SH-SY5Y (cell line): ENCODE measurements around the gene PIR.

Source experiments
- GATA2 ChIP-seq: IDR thresholded peaks from 2 replicates; pipeline ENCODE4 v1.6.1; 2011; ENCODE audit warnings: mild to moderate bottlenecking, low read depth, low read length
- GATA3 ChIP-seq: IDR thresholded peaks from 2 replicates; pipeline ENCODE4 v1.6.1; 2011; ENCODE audit warnings: low read depth, mild to moderate bottlenecking, low read length, moderate library complexity

- TF ChIP-seq GATA2 (no peak), GATA3 (no peak)
These were observed 11.5 kb upstream of the PIR start for GRCh38 chrX:15504661-15505060.
